GM18505 (cell line): ENCODE results near the gene NXN.

Experiments used
- ATAC-seq: cut with Tn5 transposase; IDR thresholded peaks from one replicate; pipeline ENCODE4 v1.9.1; 2021; ENCODE audit not compliant: unreplicated experiment
- POLR2A ChIP-seq: IDR thresholded peaks from 4 replicates; pipeline ENCODE4 v1.6.1; 2011; ENCODE audit warnings: borderline replicate concordance; ENCODE audit not compliant: insufficient read depth, insufficient read length; ENCODE audit errors: extremely low read depth

Gene NXN

DNA sequence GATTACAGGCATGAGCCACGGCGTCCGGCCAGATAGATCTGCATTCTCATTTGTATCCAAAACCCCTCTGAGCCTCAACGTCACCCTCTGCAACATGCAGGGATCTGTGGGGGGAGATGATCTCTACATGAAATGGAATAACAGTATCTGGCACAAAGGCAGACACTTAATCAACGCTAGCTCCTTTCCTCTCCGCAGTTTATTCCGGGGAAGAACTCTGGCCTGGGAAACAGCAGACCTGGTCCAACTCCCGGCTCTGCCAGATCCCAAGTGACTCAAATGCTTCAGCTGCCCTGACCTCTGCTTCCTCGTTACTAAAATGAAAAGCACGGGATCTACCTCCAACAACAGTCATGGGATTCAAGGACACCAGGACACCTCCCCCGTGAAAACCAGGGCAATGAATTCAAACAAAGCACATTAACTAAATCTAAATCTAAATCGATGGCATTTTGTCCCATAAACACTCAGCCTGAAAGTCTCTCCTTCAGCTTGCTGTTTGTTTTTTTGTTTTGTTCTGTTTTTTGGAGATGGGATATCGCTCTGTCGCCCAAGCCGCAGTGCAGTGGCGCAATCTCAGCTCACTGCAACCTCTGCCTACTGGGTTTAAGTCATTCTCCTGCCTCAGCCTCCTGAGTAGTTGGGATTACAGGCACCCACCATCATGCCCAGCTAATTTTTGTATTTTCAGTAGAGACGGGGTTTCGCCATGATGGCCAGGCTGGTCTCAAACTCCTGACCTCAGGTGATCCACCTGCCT lies 78.2 kb downstream of the NXN start:
- no peak for TF ChIP-seq POLR2A
- ATAC-seq = no peak

- no peak for ATAC-seq
- no peak for TF ChIP-seq POLR2A
Measured at GRCh38 chr17:900336-900934, 79.1 kb downstream of the NXN start.

DNA sequence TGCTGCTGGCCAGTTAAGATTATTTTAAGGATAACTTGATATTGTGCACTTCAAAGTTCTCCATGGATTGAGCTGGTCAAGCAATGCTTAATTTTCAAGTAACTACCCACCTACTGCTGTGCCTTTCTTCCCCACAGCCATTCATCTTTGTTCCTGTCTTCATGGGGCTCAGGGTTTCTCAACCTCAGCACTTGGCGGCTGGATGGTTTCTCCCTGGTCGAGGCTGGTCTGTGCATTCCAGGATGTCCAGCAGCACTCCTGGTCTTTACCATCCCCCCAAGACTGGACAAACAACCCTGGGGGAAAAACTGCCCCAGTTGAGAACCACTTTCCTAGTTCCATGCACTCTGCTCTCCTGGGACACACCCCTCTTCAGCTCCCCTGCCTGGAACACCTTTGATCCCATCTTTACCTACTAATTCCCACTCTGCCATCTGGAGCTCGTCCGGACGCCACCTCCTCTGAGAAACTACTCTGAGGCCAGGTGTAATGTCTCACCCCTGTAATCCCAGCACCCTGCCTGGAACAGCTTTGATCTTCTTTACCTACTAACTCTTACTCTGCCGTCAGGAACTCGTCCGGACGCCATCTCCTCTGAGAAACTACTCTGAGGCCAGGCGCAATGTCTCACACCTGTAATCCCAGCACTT lies 81.5 kb downstream of the NXN start:
- no peak for ATAC-seq
- TF ChIP-seq POLR2A = no peak

DNA sequence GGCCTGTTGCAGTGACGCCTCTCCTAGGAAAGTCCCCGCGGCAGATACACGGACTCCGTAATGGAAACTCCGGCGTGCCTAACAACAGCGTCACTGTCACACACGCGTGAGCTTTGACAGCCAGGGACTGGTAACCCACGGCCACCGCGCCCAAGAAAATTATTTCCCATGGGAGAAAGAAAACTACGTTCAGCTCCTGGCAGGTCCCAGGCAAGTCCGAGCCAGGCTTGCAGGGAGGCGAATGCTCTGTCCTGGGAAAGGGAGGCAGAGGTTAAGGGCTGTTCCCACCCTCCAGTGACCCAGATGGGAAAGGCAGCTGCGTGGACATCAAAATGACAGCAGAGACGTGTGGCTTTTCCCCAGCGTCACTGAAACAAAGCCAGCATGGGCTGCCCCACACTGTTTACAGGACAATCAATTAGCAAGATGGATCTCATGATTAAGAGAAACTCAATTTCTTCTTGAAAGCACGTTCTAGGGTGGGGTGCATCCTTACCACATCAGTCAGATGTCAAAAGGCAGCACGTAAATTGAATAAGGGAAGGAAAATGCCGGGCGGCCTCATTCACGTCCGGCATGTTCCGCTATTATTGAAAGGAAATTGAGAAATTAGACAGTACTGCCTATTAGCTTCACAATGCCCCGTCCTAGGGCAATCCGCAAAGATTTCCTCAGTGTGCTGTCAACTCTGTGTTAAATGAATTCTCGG lies 82.5 kb downstream of the NXN start:
- no peak for TF ChIP-seq POLR2A
- no peak for ATAC-seq

GRCh38 chr17:896454-896853 lies 83.1 kb downstream of the NXN start:
- TF ChIP-seq POLR2A = no peak
- no peak for ATAC-seq

- no peak for TF ChIP-seq POLR2A
- ATAC-seq = no peak
Measured at GRCh38 chr17:892958-893357, 86.6 kb downstream of the NXN start.

DNA sequence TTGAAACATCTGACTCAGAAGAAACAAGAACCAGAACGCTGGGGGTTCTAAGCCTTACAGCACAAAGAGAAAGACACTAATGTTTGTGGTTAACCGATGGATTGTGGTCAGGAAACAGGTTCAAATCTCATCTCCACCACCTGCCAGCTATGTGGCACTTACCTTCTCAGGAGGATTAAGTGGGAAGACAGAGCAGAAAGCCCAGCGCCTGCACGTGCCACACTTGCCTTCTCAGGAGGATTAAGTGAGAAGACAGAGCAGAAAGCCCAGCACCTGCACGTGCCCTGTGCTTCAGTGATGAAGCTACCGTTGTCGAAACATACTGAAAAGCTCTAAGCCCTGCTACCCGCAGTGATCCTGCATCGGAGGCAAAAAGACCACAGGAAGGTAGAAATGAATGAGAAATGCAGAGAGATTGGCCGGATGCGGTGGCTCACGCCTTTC lies 90.6 kb downstream of the NXN start:
- ATAC-seq = no peak
- TF ChIP-seq POLR2A = no peak

- ATAC-seq = no peak
- no peak for TF ChIP-seq POLR2A
Measured at GRCh38 chr17:887551-888209, 91.9 kb downstream of the NXN start.

GRCh38 chr17:885971-886571 lies 93.5 kb downstream of the NXN start:
- no peak for ATAC-seq
- TF ChIP-seq POLR2A = no peak

DNA sequence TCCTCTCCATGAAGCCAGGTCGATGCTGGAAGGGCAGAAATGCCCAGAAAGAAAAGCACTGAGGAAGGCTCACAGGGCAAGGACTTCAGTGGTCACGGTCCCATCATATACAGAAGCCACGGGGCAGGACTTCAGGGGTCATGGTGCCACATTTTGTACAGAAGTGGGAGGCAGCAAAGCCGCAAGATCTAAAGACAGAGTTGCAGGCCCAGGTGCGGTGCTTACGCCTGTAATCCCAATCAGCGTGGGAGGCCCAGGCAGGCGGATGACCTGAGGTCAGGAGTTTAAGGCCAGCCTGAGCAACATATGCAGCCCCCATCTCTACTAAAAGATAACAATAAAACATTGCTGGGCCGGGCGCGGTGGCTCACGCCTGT lies 96.0 kb downstream of the NXN start:
- ATAC-seq = no peak
- no peak for TF ChIP-seq POLR2A

DNA sequence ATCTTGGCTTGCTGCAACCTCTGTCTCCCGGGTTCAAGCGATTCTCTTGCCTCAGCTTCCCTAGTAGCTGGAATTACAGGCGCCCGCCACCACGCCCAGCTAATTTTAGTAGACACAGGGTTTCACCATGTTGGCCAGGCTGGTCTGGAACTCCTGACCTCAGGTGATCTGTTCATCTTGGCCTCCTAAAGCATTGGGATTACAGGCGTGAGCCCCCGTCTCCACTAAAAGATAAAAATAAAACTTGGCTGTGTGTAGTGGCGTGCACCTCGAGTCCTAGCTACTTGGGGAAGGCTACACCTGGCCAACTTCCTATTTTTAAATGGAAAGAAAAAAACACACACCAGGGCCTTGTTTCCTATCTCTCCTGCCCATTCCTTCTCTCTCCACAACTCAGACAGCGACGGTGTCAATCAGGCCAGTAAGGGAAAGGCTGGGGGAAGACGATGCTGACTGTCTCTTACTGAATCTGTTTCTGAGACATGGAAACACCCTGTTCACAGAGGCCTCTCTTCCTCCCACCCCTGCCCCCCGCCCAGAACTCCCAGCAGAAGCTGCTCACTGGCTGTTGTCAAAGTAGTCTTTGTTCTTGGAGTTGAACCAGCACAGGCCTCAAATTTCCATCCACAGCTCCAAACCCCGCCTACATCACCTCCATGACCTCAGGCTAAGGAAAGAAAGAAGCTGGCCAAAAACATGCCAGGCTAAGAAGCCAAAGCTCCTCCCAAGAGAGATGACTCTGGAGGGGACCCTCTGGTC lies 96.6 kb downstream of the NXN start:
- TF ChIP-seq POLR2A = no peak
- ATAC-seq = no peak

DNA sequence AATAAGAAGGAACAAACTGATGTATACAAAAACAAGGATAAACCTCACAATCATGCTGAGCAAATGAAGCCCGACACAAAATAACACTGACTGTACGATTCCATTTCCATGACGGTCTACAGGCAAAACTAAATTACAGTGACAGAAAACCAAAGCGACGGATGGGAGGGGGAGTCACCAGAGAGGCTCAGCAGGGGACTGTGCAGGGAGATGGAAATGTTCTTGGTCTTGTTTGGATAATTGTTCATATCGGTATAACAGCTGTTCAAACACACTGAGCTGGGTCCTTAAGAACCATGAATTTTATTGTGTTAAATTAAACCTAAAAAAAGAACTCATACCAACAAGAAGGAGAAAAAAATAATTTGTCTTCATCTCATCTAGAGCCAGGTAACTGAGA lies 97.8 kb downstream of the NXN start:
- no peak for ATAC-seq
- TF ChIP-seq POLR2A = no peak
